Peyer's patch (tissue), 4 donors: ENCODE measurements around the gene JAK3. TPM values are rescaled to one million over a fixed set of nuclear protein-coding genes. Genes with fewer than 3 reads are reported as not detected.

Source experiments
- DNase-seq, 3 donors: peaks; one replicate each; pipeline ENCODE4 v3.0.0-alpha.2; 2017 to 2019
- H3K27ac ChIP-seq, 4 donors: fragments of 200-600 bp; sonication (generic); one replicate each; pipeline ENCODE4 v1.5.1; 2016 to 2019
- H3K27me3 ChIP-seq, 2 donors: fragments of 200-600 bp; sonication (generic); one replicate each; pipeline ENCODE4 v1.5.1; 2019
- H3K36me3 ChIP-seq, 3 donors: fragments of 200-600 bp; sonication (generic); one replicate each; pipeline ENCODE4 v1.5.1; 2016 to 2019
- H3K4me1 ChIP-seq, 4 donors: fragments of 200-600 bp; sonication (generic); one replicate each; pipeline ENCODE4 v1.5.1; 2016 to 2019
- H3K4me3 ChIP-seq, 4 donors: fragments of 200-600 bp; sonication (generic); 1 replicate in 3 of 4; 2 replicates in 1 of 4; pipeline ENCODE4 v1.5.1; 2016 to 2019; ENCODE audit warnings: mild to moderate bottlenecking in 1 of 4
- H3K9me3 ChIP-seq, 4 donors: fragments of 200-600 bp; sonication (generic); one replicate each; pipeline ENCODE4 v1.5.1; 2016 to 2019; ENCODE audit warnings: mild to moderate bottlenecking in 1 of 4
- POLR2A ChIP-seq, 2 donors: fragments of 450-650 bp; IDR thresholded peaks; one replicate each; pipeline ENCODE4 v1.5.1; 2017; ENCODE audit warnings: antibody characterized with exemption in 2 of 2, mild to moderate bottlenecking in 2 of 2, moderate library complexity in 2 of 2
- total RNA-seq, 4 donors: library from RNA; depleted of rRNA; stranded (reverse); fragments of >200 nt; gene quantifications; one replicate each; pipeline ENCODE4 v1.1.0, GENCODE V29; 2016
- TF ChIP-seq, protein P1 (sequence below), 6 experiments: fragments of 450-650 bp in 4 of 6; fragments of 200-600 bp in 2 of 6; sonication (generic) in 1 of 6; IDR thresholded peaks; one replicate each; pipeline ENCODE4 v1.5.1; 2017 to 2019; ENCODE audit warnings: antibody characterized with exemption in 6 of 6, mild to moderate bottlenecking in 3 of 6, moderate library complexity in 1 of 6

JAK3 gene
- total RNA-seq, 4 donors from 2014 or later = 4.0 to 32.2 (median 5.4) TPM

DNA sequence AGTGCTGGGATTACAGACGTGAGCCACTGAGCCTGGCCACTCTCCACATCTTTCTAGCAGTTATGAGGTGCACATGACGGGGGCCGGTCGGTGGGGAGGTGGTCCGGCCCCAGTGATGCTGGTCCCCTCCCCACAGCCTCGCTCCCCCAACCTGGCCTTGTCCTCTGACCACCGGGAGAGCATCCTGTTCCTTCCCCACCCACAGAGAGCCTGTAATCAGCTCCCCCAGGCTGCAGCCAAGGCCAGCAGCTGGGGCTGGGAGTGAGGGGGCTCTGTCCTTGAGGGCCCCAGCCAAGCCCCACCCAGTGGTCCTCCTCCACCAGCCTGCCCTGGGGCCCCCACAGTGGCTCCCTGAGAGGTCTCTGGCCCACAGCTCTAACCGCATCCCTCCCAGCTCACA is 23.4 kb downstream of the JAK3 start:
- no peaks in the 10 kb centered on the region for H3K27me3 ChIP-seq
- H3K4me1 ChIP-seq = no peaks in the 10 kb centered on the region
- no peaks in the 10 kb centered on the region for H3K9me3 ChIP-seq
- no peaks in the 10 kb centered on the region for H3K36me3 ChIP-seq
- no peak overlapping the region for H3K27ac ChIP-seq
- TF ChIP-seq, protein P1, sequence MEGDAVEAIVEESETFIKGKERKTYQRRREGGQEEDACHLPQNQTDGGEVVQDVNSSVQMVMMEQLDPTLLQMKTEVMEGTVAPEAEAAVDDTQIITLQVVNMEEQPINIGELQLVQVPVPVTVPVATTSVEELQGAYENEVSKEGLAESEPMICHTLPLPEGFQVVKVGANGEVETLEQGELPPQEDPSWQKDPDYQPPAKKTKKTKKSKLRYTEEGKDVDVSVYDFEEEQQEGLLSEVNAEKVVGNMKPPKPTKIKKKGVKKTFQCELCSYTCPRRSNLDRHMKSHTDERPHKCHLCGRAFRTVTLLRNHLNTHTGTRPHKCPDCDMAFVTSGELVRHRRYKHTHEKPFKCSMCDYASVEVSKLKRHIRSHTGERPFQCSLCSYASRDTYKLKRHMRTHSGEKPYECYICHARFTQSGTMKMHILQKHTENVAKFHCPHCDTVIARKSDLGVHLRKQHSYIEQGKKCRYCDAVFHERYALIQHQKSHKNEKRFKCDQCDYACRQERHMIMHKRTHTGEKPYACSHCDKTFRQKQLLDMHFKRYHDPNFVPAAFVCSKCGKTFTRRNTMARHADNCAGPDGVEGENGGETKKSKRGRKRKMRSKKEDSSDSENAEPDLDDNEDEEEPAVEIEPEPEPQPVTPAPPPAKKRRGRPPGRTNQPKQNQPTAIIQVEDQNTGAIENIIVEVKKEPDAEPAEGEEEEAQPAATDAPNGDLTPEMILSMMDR (IDR thresholded peaks at IDR 0.05) = no peak
- TF ChIP-seq POLR2A (IDR thresholded peaks at IDR 0.05) = no peak
- H3K4me3 ChIP-seq = no peak overlapping the region
- no peak for DNase-seq

DNA sequence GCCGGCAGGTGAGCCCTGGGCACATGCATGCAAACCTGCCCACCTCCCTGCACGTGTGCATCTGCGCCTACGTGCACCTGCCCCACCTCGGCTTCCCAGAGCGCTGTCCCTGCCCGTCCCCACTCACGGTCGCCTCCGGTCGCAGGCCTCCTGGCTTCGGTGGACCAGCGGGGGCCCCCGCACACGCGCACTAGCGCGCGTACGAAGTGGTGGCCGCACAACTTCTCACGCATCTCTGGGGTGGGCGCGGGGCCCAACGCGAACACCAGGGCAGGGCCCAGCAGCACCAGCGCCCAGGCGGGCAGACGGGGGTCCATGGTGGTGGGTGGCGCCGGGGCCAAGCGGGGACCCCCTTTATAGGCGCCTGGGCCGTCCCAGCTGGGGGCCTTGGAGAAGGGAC is 26.6 kb downstream of the JAK3 start, which contains the start of gene INSL3:
INSL3 (minus strand) TSS at position 330 of the 400 bp plus-strand sequence; CDS start at position 317, 13 bp downstream.
- no peak within 1 kb of the TSS for H3K4me3 ChIP-seq
- no peak for DNase-seq
- no peak within 1 kb of the TSS for H3K27ac ChIP-seq
- no peaks in the 10 kb centered on the region for H3K27me3 ChIP-seq
- H3K4me1 ChIP-seq = no peaks in the 10 kb centered on the region
- no peaks in the 10 kb centered on the region for H3K36me3 ChIP-seq
- no peaks in the 10 kb centered on the region for H3K9me3 ChIP-seq
- TF ChIP-seq, protein P1 (IDR thresholded peaks at IDR 0.05) = no peak
- no peak for TF ChIP-seq POLR2A (IDR thresholded peaks at IDR 0.05)

DNA sequence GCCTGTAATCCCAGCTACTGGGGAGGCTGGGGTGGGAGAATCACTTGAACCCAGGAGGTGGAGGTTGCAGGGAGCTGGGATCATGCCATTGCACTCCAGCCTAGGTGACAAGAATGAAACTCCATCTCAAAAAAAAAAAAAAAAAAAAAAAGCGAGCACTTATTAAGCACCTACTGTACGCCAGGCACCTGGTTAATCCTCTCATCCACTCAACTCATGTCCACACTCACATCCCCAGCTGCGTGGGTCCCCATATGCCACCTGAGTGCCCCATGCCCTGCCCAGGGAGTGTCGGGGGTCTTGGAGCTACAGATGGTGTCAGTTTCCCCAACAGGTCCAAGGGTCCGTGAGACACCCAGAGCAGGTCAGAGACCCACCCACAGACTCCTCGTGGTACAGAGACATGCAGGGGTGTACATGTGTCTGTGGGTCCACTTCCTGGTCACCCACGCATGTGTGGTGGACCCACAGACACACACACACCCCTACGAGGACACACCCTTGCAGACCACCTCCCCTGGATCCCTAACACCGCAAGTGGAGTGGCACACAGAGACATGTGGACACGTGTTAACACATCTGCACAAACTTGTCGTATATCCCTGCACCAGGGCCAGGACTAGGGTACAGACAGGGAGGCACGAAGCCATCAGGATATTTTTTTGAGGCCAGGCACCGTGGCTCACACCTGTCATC is 30.0 kb downstream of the JAK3 start:
- H3K36me3 ChIP-seq = no peaks in the 10 kb centered on the region
- no peak for DNase-seq
- no peak for TF ChIP-seq POLR2A (IDR thresholded peaks at IDR 0.05)
- H3K4me3 ChIP-seq = no peak overlapping the region
- H3K27ac ChIP-seq = no peak overlapping the region
- no peaks in the 10 kb centered on the region for H3K27me3 ChIP-seq
- no peaks in the 10 kb centered on the region for H3K4me1 ChIP-seq
- H3K9me3 ChIP-seq = no peaks in the 10 kb centered on the region

DNA sequence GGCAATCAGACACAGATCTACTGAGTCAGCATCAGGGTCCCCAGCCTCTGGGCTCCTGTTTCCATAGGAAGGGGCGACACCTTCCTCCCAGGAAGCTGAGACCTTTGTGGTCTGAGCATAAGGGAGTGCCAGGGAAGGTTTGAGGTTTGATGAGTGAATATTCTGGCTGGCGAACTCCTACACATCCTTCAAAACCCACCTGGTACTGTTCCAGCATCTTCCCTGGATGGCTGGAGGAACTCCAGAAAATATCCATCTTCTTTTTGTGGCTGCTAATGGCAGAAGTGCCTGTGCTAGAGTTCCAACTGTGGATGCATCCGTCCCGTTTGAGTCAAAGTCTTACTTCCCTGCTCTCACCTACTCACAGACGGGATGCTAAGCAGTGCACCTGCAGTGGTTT is 35.7 kb downstream of the JAK3 start:
- DNase-seq = no peak

DNA sequence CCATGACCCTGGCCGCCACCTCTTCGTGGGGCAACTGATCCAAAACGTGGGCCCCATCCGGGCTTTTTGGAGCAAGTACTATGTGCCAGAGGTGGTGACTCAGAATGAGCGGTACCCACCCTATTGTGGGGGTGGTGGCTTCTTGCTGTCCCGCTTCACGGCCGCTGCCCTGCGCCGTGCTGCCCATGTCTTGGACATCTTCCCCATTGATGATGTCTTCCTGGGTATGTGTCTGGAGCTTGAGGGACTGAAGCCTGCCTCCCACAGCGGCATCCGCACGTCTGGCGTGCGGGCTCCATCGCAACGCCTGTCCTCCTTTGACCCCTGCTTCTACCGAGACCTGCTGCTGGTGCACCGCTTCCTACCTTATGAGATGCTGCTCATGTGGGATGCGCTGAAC is 36.1 kb downstream of the JAK3 start:
- Histone ChIP-seq H3K4me1 (no peaks in the 10 kb centered on the region), H3K9me3 (no peaks in the 10 kb centered on the region), H3K27me3 (no peaks in the 10 kb centered on the region), H3K4me3 (no peak overlapping the region), H3K27ac (no peak overlapping the region), H3K36me3 (peaks cover 0 to 35% (median 0%) of the 10 kb centered on the region in 3 donors)
- no peak for TF ChIP-seq POLR2A (IDR thresholded peaks at IDR 0.05)
- TF ChIP-seq, protein P1 (IDR thresholded peaks at IDR 0.05) = no peak
- DNase-seq = no peak

More for the DNA sequence above, 35.7 kb downstream of the JAK3 start:
- no peaks in the 10 kb centered on the region for H3K4me1 ChIP-seq
- no peak overlapping the region for H3K4me3 ChIP-seq
- H3K36me3 ChIP-seq = peaks cover 0 to 35% (median 0%) of the 10 kb centered on the region in 3 donors
- no peaks in the 10 kb centered on the region for H3K27me3 ChIP-seq
- H3K9me3 ChIP-seq = no peaks in the 10 kb centered on the region
- H3K27ac ChIP-seq = no peak overlapping the region
- no peak for TF ChIP-seq POLR2A (IDR thresholded peaks at IDR 0.05)
- TF ChIP-seq, protein P1 (IDR thresholded peaks at IDR 0.05) = no peak

DNA sequence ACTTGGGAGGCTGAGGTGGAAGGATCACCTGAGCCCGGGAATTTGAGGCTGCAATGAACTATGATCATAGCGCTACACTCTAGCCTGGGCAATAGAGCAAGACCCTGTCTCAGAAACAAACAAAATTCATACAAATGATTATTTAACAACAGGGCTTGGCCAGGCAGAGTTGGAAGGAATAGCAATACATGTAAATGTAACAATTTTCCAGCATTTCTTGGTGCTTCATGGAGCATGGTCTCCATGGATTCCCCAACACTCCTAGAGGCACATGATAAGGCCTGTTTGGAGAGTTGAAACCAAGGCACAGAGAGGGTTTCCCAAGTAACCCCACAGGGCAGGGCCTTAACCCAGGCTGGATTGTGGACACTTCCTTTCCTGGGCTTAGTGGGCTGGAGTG is 36.7 kb downstream of the JAK3 start:
- Histone ChIP-seq H3K36me3 (peaks cover 0 to 35% (median 0%) of the 10 kb centered on the region in 3 donors), H3K4me3 (no peak overlapping the region), H3K9me3 (no peaks in the 10 kb centered on the region), H3K4me1 (no peaks in the 10 kb centered on the region), H3K27ac (no peak overlapping the region), H3K27me3 (no peaks in the 10 kb centered on the region)
- DNase-seq = no peak
- TF ChIP-seq, protein P1 (IDR thresholded peaks at IDR 0.05) = no peak
- no peak for TF ChIP-seq POLR2A (IDR thresholded peaks at IDR 0.05)
